ENCODE data around the gene NPPA. TPM values are rescaled to one million over a fixed set of nuclear protein-coding genes. Genes with fewer than 3 reads are reported as not detected.

Gene NPPA
- total and polyA plus RNA-seq, 9 of the 15 experiments (the other 6 are each of a cell fraction or from before 2014, with no cell fraction given), result not detected

DNA sequence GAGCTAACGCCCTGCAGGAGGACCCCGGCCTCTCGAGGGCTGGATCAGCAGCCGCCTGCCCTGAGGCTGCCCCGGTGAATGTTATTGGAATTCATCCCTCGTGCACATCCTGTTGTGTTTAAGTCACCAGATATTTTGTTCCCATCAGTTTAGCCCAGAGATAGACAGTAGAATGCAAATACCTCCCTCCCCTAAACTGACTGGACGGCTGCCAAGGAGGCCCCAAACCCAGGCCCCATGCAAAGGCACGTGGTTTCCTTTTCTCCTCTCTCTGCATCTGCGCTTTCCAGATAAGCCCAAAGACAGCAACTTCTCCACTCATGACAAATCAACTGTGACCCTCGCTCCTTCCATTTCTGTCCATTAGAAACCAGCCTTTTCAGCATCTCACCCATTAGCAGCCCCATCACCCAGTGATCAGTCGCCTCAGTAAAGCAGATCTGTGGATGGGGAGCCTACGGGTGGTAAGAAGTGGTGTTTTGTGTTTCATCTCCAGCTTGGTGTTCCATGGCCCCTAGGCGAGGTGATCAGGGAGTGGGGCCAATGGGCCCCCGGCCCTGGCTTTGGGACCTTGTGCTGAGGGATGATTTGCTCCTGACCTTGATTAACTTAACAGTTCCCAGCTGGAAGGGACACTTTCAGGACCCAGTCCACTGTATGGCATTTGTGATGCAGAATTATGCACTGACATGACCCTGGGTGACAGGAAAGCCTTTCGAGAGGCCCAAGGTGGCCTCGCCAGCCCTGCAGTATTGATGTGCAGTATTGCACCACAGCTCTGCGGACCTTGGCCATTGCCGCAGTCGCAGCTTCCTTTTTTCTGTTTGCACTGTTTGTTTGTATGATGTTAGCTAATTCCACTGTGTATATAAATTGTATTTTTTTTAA, 5.2 kb downstream of the NPPA start (continued):
- TF ChIP-seq, protein P1, sequence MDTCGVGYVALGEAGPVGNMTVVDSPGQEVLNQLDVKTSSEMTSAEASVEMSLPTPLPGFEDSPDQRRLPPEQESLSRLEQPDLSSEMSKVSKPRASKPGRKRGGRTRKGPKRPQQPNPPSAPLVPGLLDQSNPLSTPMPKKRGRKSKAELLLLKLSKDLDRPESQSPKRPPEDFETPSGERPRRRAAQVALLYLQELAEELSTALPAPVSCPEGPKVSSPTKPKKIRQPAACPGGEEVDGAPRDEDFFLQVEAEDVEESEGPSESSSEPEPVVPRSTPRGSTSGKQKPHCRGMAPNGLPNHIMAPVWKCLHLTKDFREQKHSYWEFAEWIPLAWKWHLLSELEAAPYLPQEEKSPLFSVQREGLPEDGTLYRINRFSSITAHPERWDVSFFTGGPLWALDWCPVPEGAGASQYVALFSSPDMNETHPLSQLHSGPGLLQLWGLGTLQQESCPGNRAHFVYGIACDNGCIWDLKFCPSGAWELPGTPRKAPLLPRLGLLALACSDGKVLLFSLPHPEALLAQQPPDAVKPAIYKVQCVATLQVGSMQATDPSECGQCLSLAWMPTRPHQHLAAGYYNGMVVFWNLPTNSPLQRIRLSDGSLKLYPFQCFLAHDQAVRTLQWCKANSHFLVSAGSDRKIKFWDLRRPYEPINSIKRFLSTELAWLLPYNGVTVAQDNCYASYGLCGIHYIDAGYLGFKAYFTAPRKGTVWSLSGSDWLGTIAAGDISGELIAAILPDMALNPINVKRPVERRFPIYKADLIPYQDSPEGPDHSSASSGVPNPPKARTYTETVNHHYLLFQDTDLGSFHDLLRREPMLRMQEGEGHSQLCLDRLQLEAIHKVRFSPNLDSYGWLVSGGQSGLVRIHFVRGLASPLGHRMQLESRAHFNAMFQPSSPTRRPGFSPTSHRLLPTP (IDR thresholded peaks at IDR 0.05; ENCODE audit: borderline replicate concordance, extremely low read depth, insufficient read length), result no peak
- TF ChIP-seq ETV6 (IDR thresholded peaks at IDR 0.05; ENCODE audit: borderline replicate concordance in 1 of 2, low read depth in 2 of 2, low read length in 1 of 2) (no peak), ETV6 (CRISPR knock-in tag; IDR thresholded peaks at IDR 0.05; ENCODE audit: borderline replicate concordance) (no peak), KLF13 (tag; IDR thresholded peaks at IDR 0.05; ENCODE audit: borderline replicate concordance, low read depth) (0 out of 2 replicates have a peak, but pooled peaks have one; percentile 4), ELF4 (CRISPR knock-in tag; IDR thresholded peaks at IDR 0.05) (peak; percentile 87), MAFG (tag; conservative IDR thresholded peaks at IDR 0.05) (peak; percentile 49; the same call in 1 of the 2 replicates), HNRNPH1 (optimal IDR thresholded peaks at IDR 0.05; ENCODE audit: low read depth, low read length) (no peak), NR4A1 (CRISPR knock-in tag; IDR thresholded peaks at IDR 0.05) (no peak), NR4A1 (tag; IDR thresholded peaks at IDR 0.05) (no peak), BRCA1 (IDR thresholded peaks at IDR 0.05) (no peak), BRCA1 (CRISPR knock-in tag; IDR thresholded peaks at IDR 0.05) (no peak), MYC (IDR thresholded peaks at IDR 0.05; ENCODE audit: low read depth, low read length) (peak; percentile 99), MYC (CRISPR knock-in tag; IDR thresholded peaks at IDR 0.05; ENCODE audit: borderline replicate concordance, low read depth) (peak; percentile 12; the same call in 1 of the 2 replicates), NR2C1 (IDR thresholded peaks at IDR 0.05) (peak; percentile 64; the same call in 1 of the 2 replicates), NR2C1 (tag; IDR thresholded peaks at IDR 0.05) (peak; percentile 79), NR2F6 (CRISPR knock-in tag; IDR thresholded peaks at IDR 0.05) (no peak)
- TF ChIP-seq, protein P2, sequence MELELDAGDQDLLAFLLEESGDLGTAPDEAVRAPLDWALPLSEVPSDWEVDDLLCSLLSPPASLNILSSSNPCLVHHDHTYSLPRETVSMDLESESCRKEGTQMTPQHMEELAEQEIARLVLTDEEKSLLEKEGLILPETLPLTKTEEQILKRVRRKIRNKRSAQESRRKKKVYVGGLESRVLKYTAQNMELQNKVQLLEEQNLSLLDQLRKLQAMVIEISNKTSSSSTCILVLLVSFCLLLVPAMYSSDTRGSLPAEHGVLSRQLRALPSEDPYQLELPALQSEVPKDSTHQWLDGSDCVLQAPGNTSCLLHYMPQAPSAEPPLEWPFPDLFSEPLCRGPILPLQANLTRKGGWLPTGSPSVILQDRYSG (tag; conservative IDR thresholded peaks at IDR 0.05; ENCODE audit: low read depth), result peak; percentile 60; the same call in 1 of the 2 replicates
- TF ChIP-seq, protein P3, sequence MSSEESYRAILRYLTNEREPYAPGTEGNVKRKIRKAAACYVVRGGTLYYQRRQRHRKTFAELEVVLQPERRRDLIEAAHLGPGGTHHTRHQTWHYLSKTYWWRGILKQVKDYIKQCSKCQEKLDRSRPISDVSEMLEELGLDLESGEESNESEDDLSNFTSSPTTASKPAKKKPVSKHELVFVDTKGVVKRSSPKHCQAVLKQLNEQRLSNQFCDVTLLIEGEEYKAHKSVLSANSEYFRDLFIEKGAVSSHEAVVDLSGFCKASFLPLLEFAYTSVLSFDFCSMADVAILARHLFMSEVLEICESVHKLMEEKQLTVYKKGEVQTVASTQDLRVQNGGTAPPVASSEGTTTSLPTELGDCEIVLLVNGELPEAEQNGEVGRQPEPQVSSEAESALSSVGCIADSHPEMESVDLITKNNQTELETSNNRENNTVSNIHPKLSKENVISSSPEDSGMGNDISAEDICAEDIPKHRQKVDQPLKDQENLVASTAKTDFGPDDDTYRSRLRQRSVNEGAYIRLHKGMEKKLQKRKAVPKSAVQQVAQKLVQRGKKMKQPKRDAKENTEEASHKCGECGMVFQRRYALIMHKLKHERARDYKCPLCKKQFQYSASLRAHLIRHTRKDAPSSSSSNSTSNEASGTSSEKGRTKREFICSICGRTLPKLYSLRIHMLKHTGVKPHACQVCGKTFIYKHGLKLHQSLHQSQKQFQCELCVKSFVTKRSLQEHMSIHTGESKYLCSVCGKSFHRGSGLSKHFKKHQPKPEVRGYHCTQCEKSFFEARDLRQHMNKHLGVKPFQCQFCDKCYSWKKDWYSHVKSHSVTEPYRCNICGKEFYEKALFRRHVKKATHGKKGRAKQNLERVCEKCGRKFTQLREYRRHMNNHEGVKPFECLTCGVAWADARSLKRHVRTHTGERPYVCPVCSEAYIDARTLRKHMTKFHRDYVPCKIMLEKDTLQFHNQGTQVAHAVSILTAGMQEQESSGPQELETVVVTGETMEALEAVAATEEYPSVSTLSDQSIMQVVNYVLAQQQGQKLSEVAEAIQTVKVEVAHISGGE (CRISPR knock-in tag; IDR thresholded peaks at IDR 0.05), result no peak

Measured in K562 (cell line).